Suprapubic skin (tissue), 4 donors: ENCODE data around the gene CABLES2. TPM values are rescaled to one million over a fixed set of nuclear protein-coding genes. Genes with fewer than 3 reads are reported as not detected.
A peak's percentile ranks its signal among the peaks of the same experiment; 100 is the strongest.

Experiments used
- DNase-seq, 2 donors: peaks; one replicate each; pipeline ENCODE4 v3.0.0-alpha.2; 2019; ENCODE audit warnings: low spot score in 2 of 2
- H3K27ac ChIP-seq: fragments of 200-600 bp; sonication (generic); one replicate; pipeline ENCODE4 v1.5.1; 2019
- H3K27me3 ChIP-seq: fragments of 200-600 bp; sonication (generic); one replicate; pipeline ENCODE4 v1.5.1; 2019
- H3K36me3 ChIP-seq: fragments of 200-600 bp; sonication (generic); one replicate; pipeline ENCODE4 v1.5.1; 2019
- H3K4me1 ChIP-seq: fragments of 200-600 bp; sonication (generic); one replicate; pipeline ENCODE4 v1.5.1; 2019
- H3K4me3 ChIP-seq: fragments of 200-600 bp; sonication (generic); one replicate; pipeline ENCODE4 v1.5.1; 2019; ENCODE audit warnings: mild to moderate bottlenecking
- H3K9me3 ChIP-seq: fragments of 200-600 bp; sonication (generic); one replicate; pipeline ENCODE4 v1.5.1; 2019
- EP300 ChIP-seq: sonication (generic); formaldehyde crosslinking; IDR thresholded peaks from one replicate; pipeline ENCODE4 v1.6.1; 2017; ENCODE audit warnings: antibody characterized with exemption
- POLR2A ChIP-seq, 2 donors: fragments of 450-650 bp; IDR thresholded peaks; one replicate each; pipeline ENCODE4 v1.6.1; 2017; ENCODE audit warnings: antibody characterized with exemption in 2 of 2, mild to moderate bottlenecking in 2 of 2, moderate library complexity in 2 of 2
- POLR2AphosphoS5 ChIP-seq, 3 donors: sonication (generic); formaldehyde crosslinking; IDR thresholded peaks; one replicate each; pipeline ENCODE4 v1.6.1; 2017; ENCODE audit warnings: antibody characterized with exemption in 3 of 3
- WGBS: methylation state at CpG from one replicate; pipeline ENCODE4 v1.1.5; 2018; 5-methylcytosine and 5-hydroxymethylcytosine counted together
- total RNA-seq, 4 donors: library from RNA; depleted of rRNA; stranded (reverse); fragments of >200 nt; gene quantifications; one replicate each; pipeline ENCODE4 v1.1.0, GENCODE V29; 2016
- TF ChIP-seq, protein P1 (sequence below), 2 donors: fragments of 200-600 bp in 1 of 2; fragments of 450-650 bp in 1 of 2; sonication (generic) in 1 of 2; IDR thresholded peaks; one replicate each; pipeline ENCODE4 v1.5.1; 2016 to 2019; ENCODE audit warnings: antibody characterized with exemption in 2 of 2, mild to moderate bottlenecking in 1 of 2, moderate library complexity in 1 of 2

CABLES2 gene
- total RNA-seq, 4 donors from 2014 or later, result 3.8 to 7.2 (median 4.5) TPM

DNA sequence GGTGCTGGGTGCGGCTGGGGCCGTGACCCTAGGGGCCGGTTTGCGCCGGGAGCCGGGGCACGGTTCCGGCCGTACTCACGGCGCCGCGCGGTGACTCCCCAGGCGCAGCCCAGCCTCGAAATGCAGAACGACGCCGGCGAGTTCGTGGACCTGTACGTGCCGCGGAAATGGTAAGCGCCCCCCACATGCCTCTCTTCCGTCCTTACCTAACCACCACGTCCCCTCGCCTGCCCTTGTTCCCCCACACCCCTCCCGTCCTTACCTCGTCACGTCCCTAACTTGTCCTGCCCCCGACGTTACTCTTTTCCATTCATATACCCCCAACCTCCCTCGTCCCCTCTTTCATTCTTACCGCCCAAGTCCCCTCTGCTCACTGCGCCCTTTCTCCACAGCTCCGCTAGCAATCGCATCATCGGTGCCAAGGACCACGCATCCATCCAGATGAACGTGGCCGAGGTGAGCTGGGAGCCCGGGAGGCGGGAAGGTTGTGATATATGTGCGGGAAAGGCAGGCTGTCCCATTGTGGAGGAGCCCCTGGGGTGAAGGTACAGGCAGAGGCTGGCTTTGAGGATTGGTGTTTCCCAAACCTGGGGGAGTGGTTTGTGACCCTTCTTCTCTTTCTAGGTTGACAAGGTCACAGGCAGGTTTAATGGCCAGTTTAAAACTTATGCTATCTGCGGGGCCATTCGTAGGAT is 19.7 kb downstream of the CABLES2 start:
- peaks cover 29% of the 10 kb centered on the region for H3K4me1 ChIP-seq
- H3K4me3 ChIP-seq, result peak overlapping the region; percentile 95
- no peak for DNase-seq

DNA sequence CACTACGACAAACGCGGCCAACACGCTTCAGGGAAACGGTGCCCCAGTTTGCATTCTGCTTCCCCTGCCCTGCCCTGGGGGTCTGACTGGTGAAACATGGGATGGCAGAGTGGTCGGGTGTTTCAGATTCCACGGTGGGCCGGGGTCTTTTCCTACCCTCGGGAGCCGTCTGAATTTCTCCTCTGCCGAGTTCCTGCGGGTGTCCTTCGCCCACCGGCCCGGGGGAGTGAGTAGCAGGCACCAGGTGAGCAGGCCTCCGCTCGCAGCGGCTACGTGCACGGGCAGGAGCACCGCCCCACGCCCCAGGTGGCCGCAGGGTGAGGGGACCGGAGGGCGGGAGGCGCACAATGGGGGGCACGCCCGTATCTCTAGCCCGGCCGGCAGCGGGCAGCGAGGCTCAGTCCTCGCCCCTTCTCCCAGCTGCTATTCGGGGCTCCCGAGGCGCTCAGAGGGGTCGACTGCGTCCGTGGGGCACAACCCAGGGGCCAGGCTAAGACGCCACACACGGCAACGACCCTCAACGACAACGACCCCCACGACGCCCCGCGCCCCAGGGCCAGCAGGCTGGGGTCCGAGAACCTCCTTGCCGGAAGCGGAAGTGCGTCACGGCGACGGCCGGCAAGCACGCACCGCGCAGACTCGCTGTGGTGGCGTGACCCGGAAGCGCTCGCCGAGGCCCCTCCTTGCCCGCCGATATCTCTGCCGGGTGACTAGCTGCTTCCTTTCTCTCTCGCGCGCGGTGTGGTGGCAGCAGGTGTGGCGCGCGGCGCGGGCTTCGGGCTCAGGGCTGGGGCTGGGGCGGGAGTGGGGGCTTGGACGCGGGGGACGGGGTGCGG is 20.5 kb downstream of the CABLES2 start, which contains the start of gene RPS21:
Gene RPS21 (plus strand): TSS at position 721 of the 836 bp plus-strand sequence. CDS start 236 bp downstream, outside the sequence.
- Histone ChIP-seq H3K9me3 (no peaks in the 10 kb centered on the region), H3K4me1 (peaks cover 35% of the 10 kb centered on the region), H3K27me3 (no peaks in the 10 kb centered on the region), H3K36me3 (peaks cover 18% of the 10 kb centered on the region), H3K27ac (peak within 1 kb of the TSS; percentile 98), H3K4me3 (peak within 1 kb of the TSS; percentile 95)
- no peak for TF ChIP-seq EP300
- TF ChIP-seq POLR2AphosphoS5 (IDR thresholded peaks at IDR 0.05), result peak; percentile 75 to 90 (median 78)
- TF ChIP-seq POLR2A (IDR thresholded peaks at IDR 0.05), result peak; percentile 32 to 59
- TF ChIP-seq, protein P1, sequence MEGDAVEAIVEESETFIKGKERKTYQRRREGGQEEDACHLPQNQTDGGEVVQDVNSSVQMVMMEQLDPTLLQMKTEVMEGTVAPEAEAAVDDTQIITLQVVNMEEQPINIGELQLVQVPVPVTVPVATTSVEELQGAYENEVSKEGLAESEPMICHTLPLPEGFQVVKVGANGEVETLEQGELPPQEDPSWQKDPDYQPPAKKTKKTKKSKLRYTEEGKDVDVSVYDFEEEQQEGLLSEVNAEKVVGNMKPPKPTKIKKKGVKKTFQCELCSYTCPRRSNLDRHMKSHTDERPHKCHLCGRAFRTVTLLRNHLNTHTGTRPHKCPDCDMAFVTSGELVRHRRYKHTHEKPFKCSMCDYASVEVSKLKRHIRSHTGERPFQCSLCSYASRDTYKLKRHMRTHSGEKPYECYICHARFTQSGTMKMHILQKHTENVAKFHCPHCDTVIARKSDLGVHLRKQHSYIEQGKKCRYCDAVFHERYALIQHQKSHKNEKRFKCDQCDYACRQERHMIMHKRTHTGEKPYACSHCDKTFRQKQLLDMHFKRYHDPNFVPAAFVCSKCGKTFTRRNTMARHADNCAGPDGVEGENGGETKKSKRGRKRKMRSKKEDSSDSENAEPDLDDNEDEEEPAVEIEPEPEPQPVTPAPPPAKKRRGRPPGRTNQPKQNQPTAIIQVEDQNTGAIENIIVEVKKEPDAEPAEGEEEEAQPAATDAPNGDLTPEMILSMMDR (IDR thresholded peaks at IDR 0.05), result no peak
- DNase-seq, result peak; percentile 96 to 97
- WGBS, result 2% methylated on average over 13 of the region's 83 CpGs

More for the DNA sequence above, 19.7 kb downstream of the CABLES2 start:
- H3K27me3 ChIP-seq, result no peaks in the 10 kb centered on the region
- no peak for TF ChIP-seq EP300
- TF ChIP-seq POLR2AphosphoS5 (IDR thresholded peaks at IDR 0.05), result no peak
- no peaks in the 10 kb centered on the region for H3K9me3 ChIP-seq
- H3K27ac ChIP-seq, result peak overlapping the region; percentile 98
- H3K36me3 ChIP-seq, result peaks cover 19% of the 10 kb centered on the region
- WGBS, result 5% methylated on average over 47 of the region's 47 CpGs

DNA sequence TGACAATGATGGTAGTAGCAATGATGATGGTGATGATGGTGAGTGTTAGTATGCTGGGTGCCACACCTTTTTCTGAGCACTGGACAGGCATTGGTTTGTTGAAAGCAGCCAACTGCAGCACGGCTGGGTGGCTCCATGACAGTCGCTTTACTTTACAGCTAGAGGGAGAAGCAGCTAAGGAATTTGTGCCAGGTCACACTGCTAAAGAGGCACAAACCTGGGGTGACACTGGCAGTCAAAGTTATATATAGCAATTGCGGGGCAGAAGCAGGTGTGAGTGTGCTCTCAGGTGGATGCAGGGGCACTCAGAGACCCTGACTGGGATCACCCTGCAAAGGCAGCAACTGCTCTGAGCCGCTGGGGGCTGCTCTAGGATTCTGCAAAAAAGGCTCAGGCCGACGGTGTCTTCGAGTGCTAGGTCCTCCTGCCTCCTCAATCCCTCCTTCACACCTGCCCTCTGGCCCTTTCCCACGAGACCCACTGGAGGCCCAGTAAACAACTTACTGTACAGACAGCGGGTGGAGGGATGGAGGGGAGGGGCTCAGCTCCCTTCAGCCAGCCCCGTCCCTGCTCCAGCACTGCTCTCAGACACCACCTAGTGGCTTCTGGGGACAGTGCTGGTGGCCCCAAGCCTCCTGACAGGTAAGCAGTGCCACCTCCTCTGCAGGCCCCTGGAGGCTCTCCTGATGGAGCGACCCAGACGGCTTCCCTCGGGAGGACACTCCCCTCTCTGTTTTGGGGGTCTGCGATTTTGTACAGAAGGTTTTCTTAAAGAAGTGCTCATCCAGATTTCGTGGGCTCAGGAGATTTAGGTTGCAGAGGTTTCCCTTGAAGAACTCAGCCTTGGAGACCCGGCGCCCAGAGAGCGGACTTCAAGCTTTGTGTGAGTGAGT is 24.5 kb downstream of the CABLES2 start:
- Histone ChIP-seq H3K4me1 (peaks cover 59% of the 10 kb centered on the region), H3K27me3 (no peaks in the 10 kb centered on the region), H3K36me3 (no peaks in the 10 kb centered on the region), H3K9me3 (no peaks in the 10 kb centered on the region), H3K27ac (no peak overlapping the region), H3K4me3 (no peak overlapping the region)
- WGBS, result 61% methylated on average over 10 of the region's 18 CpGs
- TF ChIP-seq POLR2A (IDR thresholded peaks at IDR 0.05) (no peak), POLR2AphosphoS5 (IDR thresholded peaks at IDR 0.05) (no peak), EP300 (no peak)
- TF ChIP-seq, protein P1 (IDR thresholded peaks at IDR 0.05), result peak; percentile 67 to 93
- no peak for DNase-seq

DNA sequence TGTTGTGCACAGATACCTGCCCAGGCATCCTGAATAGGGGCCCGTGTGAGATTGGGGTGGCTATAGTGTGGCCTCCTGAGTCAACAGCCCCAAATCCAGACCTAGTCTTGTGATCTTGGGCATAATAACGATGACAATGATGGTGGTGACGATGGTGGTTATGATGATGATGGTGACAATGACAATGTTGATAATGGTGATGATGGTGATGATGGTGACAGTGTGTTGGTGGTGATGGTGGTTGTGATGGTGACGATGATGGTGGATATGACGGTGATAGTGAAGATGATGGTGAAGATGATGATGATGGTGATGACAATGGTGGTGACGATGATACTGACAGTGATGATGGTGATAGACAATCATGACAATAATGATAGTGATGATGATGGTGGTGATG is 25.2 kb downstream of the CABLES2 start:
- 85% methylated on average over 6 of the region's 6 CpGs for WGBS
- H3K27ac ChIP-seq, result peak overlapping the region; percentile 79
- no peak for TF ChIP-seq EP300
- no peak for TF ChIP-seq POLR2A (IDR thresholded peaks at IDR 0.05)
- TF ChIP-seq, protein P1 (IDR thresholded peaks at IDR 0.05), result no peak
- no peak for TF ChIP-seq POLR2AphosphoS5 (IDR thresholded peaks at IDR 0.05)
- H3K4me1 ChIP-seq, result peaks cover 65% of the 10 kb centered on the region
- no peaks in the 10 kb centered on the region for H3K27me3 ChIP-seq
- H3K4me3 ChIP-seq, result no peak overlapping the region
- no peak for DNase-seq
- H3K36me3 ChIP-seq, result no peaks in the 10 kb centered on the region
- H3K9me3 ChIP-seq, result no peaks in the 10 kb centered on the region

DNA sequence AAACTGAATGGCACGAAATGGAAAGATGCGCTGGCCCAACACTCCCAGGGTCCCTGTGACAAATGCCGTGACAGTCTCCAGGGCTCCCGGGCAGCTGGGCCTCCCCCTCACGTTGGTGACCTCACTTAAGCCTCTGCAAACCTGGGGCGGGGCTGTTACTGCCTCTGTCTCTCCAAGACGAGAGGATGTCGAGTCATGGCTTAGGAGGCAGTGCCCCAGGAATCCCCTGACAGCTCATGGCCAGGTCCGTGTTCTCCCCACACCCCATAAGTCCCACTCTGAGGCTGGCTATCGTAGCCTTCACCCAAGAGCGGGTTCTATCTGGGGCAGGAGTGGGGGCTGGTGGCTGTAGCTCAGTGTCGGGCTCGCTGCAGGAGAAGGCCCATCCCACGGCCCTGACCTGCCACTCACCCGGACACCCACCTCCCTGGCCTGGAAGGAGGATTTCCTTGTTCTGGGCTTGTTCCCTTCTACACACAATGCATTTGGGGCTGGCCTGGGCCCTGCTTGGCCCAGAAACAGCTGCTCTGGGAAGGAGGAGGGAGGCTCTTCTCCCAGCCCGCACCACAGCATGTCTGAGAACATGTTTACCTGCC is 25.8 kb downstream of the CABLES2 start:
- 58% methylated on average over 16 of the region's 16 CpGs for WGBS
- Histone ChIP-seq H3K4me1 (peaks cover 69% of the 10 kb centered on the region), H3K4me3 (no peak overlapping the region), H3K27ac (peak overlapping the region; percentile 79), H3K9me3 (no peaks in the 10 kb centered on the region), H3K27me3 (no peaks in the 10 kb centered on the region), H3K36me3 (no peaks in the 10 kb centered on the region)
- TF ChIP-seq POLR2AphosphoS5 (IDR thresholded peaks at IDR 0.05) (no peak), POLR2A (IDR thresholded peaks at IDR 0.05) (no peak), EP300 (no peak)
- DNase-seq, result no peak
